Measurements from ENCODE around the gene SLC25A25. TPM values are rescaled to one million over a fixed set of nuclear protein-coding genes. Genes with fewer than 3 reads are reported as not detected.

The SLC25A25 gene
- total and polyA plus RNA-seq, 2 of the 8 experiments (the other 6 are each of a cell fraction or from before 2014, with no cell fraction given): 6.5 to 18.5 TPM

- TF ChIP-seq GABPA (IDR thresholded peaks at IDR 0.05; ENCODE audit: borderline replicate concordance, insufficient read depth, low read length): no peak
- no peak for TF ChIP-seq YY1 (IDR thresholded peaks at IDR 0.05; ENCODE audit: low read depth, low read length)
- TF ChIP-seq POU5F1 (IDR thresholded peaks at IDR 0.05; ENCODE audit: low read depth, low read length): no peak
- no peak for TF ChIP-seq BCL11A (IDR thresholded peaks at IDR 0.05; ENCODE audit: low read depth in 2 of 2, low read length in 2 of 2)
- TF ChIP-seq ZNF274 (IDR thresholded peaks at IDR 0.05; ENCODE audit: borderline replicate concordance, extremely low read depth, low read length): no peak
- no peak for TF ChIP-seq JUND (IDR thresholded peaks at IDR 0.05; ENCODE audit: low read length)
- TF ChIP-seq TAF1 (IDR thresholded peaks at IDR 0.05; ENCODE audit: low read depth, low read length): no peak
- no peak for TF ChIP-seq BRCA1 (IDR thresholded peaks at IDR 0.05; ENCODE audit: low read depth, low read length)
Observed at GRCh38 chr9:128081056-128081455, 13.0 kb downstream of the SLC25A25 start (continued).
